HG03064 (cell line): Measurements from ENCODE around the gene CFAP251.
"Not testable (repeated sequence)": the region's sequence is repeated elsewhere in the genome, so short reads cannot be mapped to it uniquely, and the experiment has no call there.

Source experiments
- ATAC-seq: cut with Tn5 transposase; IDR thresholded peaks from one replicate; pipeline ENCODE4 v1.9.1; 2021; ENCODE audit warnings: low read depth; ENCODE audit not compliant: unreplicated experiment

CFAP251 gene

GRCh38 chr12:121899590-121899989 is 18.8 kb upstream of the CFAP251 start:
- no peak for ATAC-seq

- ATAC-seq: no peak
Observed at GRCh38 chr12:121903202-121903601, 15.2 kb upstream of the CFAP251 start.

GRCh38 chr12:121905746-121906145 is 12.6 kb upstream of the CFAP251 start:
- ATAC-seq: no peak

DNA sequence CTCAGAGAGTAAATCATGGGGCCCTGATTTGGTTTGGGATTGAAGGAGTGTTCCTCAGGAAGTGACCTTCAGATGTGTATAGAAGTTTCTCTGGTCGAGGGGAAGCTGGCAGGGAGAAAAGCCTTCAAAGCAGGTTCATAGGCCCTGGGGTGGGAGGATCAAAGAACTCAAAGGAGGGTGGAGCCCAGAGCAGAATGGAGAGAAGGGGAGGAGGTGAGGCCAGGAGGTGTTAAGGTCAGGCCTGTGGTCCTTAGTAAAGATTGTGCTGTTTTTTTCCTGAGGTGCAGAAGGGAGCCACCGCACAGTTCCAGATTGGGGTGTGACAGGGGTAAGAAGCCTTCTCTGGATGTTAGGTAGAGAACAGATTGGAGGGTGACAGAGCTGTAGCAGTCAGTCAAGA is 9.7 kb upstream of the CFAP251 start:
- no peak for ATAC-seq

DNA sequence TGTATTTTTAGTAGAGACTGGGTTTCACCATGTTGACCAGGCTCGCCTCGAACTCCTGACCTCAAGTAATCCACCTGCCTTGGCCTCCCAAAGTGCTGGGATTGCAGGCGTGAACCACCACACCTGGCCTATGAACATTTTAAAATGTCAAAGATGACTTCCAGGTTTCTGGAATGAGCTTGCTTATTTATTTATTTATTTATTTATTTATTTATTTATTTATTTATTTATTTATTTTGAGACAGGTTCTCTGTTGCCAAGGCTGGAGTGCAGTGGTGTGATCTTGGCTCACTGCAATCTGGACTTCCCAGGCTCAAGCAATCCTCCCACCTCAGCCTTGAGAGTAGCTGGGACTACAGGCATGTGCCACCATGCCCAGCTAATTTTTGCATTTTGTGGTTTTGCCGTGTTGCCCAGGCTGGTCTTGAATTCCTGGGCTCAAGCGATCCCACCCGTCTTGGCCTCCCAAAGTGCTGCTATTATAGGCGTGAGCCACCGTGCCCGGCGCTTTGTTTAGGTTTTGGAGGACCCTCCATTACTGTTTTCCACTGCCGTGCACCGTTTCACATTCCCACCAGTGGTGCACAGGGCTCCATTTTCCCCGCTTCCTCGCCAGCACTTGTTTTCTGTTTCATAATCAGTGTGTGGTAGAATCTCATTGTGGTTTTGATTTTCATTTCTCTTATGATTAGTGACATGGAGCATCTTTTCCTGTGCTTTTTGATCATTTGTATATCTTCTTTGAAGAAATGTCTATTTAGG is 6.4 kb upstream of the CFAP251 start:
- no peak for ATAC-seq

GRCh38 chr12:121915841-121916321 is 2.5 kb upstream of the CFAP251 start:
- ATAC-seq: no peak

DNA sequence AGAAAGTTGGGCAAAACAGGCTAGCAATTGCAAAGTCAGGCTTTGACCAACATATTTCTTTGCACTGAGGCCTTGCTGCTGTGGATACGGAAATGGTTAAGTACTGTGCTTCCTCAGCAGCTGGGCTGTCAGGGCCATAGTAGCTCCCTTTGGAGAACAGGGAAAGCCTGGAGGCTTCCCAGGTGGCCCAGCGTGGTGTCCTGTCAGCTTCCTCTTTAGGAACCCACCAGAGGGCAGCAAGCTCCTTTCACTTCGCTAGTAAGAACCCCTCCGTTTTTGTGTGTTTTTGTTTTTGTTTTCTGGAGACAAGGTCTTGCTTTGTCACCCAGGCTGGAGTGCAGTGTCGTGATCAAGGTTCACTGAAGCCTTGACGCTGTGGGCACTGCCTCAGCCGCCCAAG is 1.7 kb upstream of the CFAP251 start:
- no peak for ATAC-seq

- ATAC-seq: no peak
Observed at GRCh38 chr12:121918679-121919038, 267 bp downstream of the CFAP251 start.

DNA sequence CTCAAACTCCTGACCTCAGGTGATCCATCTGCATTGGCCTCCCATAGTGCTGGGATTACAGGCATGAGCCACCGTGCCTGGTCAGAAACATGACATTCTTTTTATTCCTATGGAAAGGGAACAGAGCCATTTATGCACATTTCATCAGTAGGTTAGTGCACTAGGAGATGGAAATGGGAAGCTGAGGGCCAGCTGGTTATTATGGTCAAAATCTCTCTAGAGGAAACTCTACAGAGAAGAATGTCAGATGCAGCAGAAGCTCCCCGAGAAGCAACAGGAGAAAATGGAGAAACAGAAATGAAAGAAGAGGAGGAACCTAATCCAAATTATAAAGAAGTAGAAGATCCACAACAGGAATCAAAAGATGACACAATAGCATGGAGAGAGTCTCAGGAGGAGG is 2.7 kb downstream of the CFAP251 start:
- no peak for ATAC-seq

- ATAC-seq: no peak
Observed at GRCh38 chr12:121925358-121925695, 6.9 kb downstream of the CFAP251 start.

GRCh38 chr12:121926874-121927706 is 8.7 kb downstream of the CFAP251 start:
- no peak for ATAC-seq

DNA sequence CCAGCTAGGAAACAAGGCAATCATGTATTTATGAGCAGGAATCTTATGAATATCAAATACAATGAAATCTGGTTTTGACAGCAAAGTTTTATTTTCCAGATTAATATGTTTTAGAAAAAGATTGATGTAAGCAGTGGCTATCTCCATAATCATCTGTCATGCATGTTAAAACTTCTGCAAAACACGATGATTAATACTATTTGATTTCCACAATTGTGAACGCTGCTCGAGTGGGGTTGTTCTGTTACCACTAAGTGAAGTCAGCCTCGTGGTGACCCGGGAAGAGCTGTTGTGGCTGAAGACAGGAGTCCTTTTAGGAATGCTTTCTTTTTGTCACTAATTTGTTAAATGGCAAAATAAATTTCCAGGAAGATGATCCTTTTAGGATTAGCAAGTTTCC is 9.4 kb downstream of the CFAP251 start:
- ATAC-seq: no peak

DNA sequence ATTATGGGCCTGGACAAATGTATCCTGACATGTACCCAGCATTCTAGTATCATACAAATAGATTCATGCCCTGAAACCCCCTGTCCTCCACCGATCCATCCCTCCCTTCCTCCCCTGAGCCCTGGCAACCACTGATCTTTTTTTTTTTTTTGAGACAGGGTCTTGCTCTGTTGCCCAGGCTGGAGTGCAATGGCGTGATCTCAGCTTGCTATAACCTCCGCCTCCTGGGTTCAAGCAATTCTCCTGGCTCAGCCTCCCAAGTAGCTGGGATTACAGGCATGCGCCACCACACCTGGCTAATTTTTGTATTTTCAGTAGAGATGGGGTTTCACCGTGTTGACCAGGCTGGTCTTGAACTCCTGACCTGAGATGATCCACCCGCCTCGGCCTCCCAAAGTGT is 11.2 kb downstream of the CFAP251 start:
- ATAC-seq: not testable (repeated sequence)

DNA sequence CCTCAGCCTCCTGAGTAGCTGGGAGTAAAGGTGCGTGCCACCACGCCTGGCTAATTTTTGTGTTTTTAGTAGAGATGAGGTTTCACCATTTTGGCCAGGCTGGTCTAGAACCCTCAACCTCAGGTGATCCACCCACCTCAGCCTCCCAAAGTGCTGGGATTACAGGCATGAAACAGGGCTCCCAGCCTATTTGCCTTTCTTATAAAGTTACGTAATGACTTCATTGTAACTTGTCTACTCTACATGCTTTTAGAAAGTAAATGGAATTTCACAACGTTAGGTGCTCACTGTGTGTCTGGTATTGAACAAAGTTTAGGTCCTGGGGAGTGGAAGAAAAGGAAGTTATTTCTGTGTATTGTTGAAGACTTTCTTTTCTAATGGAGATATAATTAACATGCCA is 12.5 kb downstream of the CFAP251 start:
- no peak for ATAC-seq

DNA sequence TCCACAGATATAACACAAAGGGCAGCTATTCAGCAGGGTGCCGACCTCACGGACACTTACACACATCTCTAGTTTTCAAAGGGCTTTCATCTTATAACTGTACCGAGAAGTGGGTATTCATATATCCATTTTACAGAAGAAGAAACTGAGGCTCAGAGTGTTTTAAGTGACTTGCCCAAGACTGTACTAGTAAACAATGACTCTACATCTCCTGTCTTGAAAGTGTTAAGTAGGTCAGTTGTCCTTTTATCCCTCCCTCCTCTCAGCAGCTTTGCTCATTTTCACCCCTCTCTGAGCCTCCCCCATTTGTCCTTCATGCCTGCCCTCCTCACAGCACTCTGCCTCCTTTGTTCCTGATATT is 13.8 kb downstream of the CFAP251 start:
- no peak for ATAC-seq

DNA sequence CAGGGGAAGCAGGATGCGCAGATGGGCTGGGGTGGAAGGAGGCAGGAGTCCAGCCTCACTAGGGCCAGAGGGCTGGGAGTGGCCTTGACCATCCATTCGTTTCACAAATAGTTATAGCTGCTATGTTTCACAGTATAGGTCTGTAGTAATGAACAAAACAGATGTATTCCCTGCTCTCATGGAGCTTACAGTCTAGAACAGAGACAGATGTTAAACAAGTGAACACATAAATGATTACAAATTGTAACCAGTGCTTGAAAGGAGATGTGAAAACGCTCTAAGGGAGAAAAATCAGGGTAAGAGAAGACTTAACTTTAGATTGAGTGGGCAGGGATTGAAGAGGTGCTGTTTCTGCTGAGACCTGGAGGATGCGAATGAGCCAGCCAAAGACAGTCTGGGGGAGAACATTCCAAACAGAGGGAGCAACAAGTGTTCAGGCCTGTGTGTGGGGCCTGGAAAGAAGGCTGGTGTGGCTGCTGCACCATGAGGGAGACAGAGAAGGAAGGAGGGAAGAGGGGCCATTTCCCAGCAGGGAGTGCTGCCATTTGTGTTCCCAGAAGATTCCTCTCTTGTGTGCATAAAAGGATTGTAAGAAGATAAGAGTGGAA is 14.6 kb downstream of the CFAP251 start:
- no peak for ATAC-seq

DNA sequence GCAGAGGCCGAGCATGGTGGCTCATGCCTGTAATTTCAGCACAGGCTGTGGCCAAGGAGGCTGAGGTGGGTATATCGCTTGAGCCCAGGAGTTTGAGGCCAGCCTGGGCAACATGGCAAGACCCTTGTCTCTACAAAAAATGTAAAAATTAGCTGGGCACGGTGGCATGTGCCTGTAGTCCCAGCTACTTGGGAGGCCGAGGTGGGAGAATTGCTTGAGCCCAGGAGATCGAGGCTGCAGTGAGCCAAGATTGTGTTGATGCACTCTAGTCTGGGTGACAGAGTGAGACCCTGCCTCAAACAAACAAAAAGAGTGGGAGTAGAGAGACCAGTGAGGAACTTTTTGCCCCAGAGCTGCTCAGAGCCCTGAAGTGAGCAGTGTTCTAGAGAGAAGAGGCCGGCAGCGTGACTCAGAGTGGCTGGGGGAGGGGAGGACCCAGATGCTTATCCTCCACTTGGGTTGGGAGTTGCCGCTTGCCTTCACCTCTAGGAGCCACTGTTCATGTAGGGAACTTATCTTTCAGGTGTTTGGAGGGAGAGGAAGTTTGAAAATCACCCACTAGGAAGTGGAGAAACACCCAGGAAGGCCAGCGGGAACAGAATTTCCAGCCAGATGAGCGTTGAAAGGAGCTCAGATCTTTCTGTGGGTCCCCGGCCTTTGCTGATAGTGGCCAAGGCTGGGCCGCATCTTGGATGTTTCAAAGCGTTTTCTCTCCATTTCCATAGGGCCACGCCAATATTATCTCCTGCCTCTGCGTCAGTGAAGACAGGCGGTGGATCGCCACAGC is 15.3 kb downstream of the CFAP251 start:
- ATAC-seq: no peak

- ATAC-seq: no peak
Observed at GRCh38 chr12:121934309-121934664, 15.9 kb downstream of the CFAP251 start.

DNA sequence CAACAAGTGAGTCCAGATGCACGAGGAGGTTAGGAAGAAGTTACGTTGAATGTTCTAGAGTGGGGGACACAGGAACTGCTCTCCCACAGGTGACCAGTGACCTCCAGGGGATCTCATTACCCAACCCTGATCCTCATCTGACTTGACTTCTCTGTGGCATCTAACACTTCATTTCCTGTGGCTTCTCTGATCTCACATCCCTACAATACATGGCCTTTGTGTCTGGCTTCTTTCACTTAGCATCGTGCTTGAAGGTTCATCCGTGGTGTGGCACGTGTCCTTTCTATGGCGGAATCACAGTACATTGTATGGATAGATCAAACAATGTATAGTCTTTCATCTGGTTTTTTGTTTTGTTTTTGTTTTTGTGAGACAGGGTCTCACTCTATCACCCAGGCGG is 19.3 kb downstream of the CFAP251 start:
- ATAC-seq: no peak

DNA sequence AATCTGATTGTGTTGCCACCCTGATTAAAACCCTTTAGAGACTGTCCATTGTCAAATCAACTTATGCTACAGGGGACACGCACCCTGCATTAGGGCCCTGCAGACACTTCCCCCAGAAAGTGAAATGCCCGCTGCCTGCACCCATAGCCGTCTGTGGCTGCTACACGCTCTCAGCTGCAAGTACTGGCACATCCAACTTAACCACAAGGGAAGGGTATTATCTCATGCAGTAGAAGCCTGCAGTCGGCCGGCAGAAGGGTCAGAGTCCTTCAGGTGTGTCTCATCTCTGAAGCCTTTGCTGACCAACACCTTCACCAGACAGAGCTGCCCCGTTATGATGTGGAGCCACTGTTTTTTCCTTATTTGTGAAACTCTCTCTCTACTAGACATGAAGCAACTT is 20.8 kb downstream of the CFAP251 start:
- ATAC-seq: no peak
